ENCODE measurements around the gene GSAP. TPM values are rescaled to one million over a fixed set of nuclear protein-coding genes. Genes with fewer than 3 reads are reported as not detected.

GSAP gene
- total and polyA plus RNA-seq, 10 donors: 35.9 to 96.5 (median 76.9) TPM

DNA sequence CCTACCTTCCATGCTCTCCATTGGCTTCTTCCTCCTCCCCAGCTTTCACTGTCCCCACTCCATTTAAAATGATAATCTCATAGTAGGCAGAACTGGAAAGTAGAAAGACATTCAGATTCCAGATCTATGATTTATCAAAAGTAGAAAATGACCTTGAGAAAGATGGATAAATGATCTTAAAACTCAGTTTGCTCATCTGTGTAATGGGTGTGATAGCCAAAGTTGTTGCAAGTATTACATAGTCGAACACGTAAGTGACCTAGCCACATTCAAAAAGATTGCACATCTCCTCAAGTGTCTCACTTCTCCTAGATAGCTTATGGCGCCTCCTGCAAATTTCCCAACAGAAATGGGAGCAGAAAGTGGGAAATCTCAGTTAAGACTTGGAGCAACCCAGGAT is 126.8 kb downstream of the GSAP start:
- no peak for DNase-seq
- intact Hi-C loops (cut with DNase I; ENCODE audit: low total_unique reads): no loop called here
- H3K4me1 ChIP-seq: peaks cover 0 to 9% (median 0%) of the 10 kb centered on the region in 6 donors
- no peaks in the 10 kb centered on the region for H3K9me3 ChIP-seq
- H3K27ac ChIP-seq: no peak overlapping the region
- WGBS, 5 donors: 95 to 97% (median 96%) methylated on average over 3 of the region's 3 CpGs
- TF ChIP-seq, protein P1, sequence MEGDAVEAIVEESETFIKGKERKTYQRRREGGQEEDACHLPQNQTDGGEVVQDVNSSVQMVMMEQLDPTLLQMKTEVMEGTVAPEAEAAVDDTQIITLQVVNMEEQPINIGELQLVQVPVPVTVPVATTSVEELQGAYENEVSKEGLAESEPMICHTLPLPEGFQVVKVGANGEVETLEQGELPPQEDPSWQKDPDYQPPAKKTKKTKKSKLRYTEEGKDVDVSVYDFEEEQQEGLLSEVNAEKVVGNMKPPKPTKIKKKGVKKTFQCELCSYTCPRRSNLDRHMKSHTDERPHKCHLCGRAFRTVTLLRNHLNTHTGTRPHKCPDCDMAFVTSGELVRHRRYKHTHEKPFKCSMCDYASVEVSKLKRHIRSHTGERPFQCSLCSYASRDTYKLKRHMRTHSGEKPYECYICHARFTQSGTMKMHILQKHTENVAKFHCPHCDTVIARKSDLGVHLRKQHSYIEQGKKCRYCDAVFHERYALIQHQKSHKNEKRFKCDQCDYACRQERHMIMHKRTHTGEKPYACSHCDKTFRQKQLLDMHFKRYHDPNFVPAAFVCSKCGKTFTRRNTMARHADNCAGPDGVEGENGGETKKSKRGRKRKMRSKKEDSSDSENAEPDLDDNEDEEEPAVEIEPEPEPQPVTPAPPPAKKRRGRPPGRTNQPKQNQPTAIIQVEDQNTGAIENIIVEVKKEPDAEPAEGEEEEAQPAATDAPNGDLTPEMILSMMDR (IDR thresholded peaks at IDR 0.05 in 8 of 11, conservative IDR thresholded peaks at IDR 0.05 in 3 of 11): no peak
- TF ChIP-seq POLR2A (IDR thresholded peaks at IDR 0.05): no peak
- no peak for TF ChIP-seq POLR2AphosphoS5 (IDR thresholded peaks at IDR 0.05)
- no peak overlapping the region for H3K4me3 ChIP-seq
- H3K36me3 ChIP-seq: peaks cover 0 to 27% (median 4%) of the 10 kb centered on the region in 6 donors
- no peaks in the 10 kb centered on the region for H3K27me3 ChIP-seq (replicated peaks in 1 of 7)

- Histone ChIP-seq H3K27me3 (replicated peaks in 1 of 7) (no peaks in the 10 kb centered on the region), H3K27ac (no peak overlapping the region), H3K4me3 (no peak overlapping the region), H3K4me1 (peaks cover 0 to 15% (median 0%) of the 10 kb centered on the region in 6 donors), H3K9me3 (no peaks in the 10 kb centered on the region), H3K36me3 (peaks cover 0 to 26% (median 4%) of the 10 kb centered on the region in 6 donors)
- intact Hi-C loops (cut with DNase I; ENCODE audit: low total_unique reads): no loop called here
- TF ChIP-seq POLR2A (IDR thresholded peaks at IDR 0.05): no peak
- no peak for TF ChIP-seq POLR2AphosphoS5 (IDR thresholded peaks at IDR 0.05)
- TF ChIP-seq, protein P1 (IDR thresholded peaks at IDR 0.05 in 8 of 11, conservative IDR thresholded peaks at IDR 0.05 in 3 of 11): no peak
- DNase-seq: no peak
- 49 to 61% (median 56%) methylated on average over 7 of the region's 7 CpGs for WGBS, 5 donors
Observed at GRCh38 chr7:77288676-77289320, 127.4 kb downstream of the GSAP start.

DNA sequence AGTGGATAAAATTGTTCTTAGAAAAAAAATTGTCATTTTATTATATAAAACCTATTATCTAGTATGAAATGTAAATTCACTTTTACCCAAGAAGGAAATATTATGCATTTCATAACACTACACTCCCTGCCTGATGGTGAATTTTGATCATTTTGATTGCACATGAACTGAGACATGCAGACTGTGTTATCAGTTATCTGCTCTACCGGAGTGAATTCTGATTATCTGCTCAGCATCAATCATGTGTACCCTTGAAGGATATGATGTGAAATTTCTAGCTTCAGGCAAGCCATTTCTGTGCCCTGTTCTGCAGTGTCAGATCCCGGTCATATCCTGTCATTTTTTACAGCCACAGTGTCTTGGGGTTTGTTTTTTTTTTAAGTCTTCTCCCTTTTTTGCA is 131.5 kb downstream of the GSAP start:
- no peak overlapping the region for H3K4me3 ChIP-seq
- no peak overlapping the region for H3K27ac ChIP-seq
- peaks cover 0 to 17% (median 4%) of the 10 kb centered on the region in 6 donors for H3K36me3 ChIP-seq
- intact Hi-C loops (cut with DNase I; ENCODE audit: low total_unique reads): no loop called here
- 56 to 78% (median 63%) methylated on average over 2 of the region's 2 CpGs for WGBS, 5 donors
- no peaks in the 10 kb centered on the region for H3K27me3 ChIP-seq (replicated peaks in 1 of 7)
- DNase-seq: no peak
- no peaks in the 10 kb centered on the region for H3K9me3 ChIP-seq
- TF ChIP-seq POLR2AphosphoS5 (IDR thresholded peaks at IDR 0.05) (no peak), POLR2A (IDR thresholded peaks at IDR 0.05) (no peak)
- TF ChIP-seq, protein P1 (IDR thresholded peaks at IDR 0.05 in 8 of 11, conservative IDR thresholded peaks at IDR 0.05 in 3 of 11): no peak
- peaks cover 0 to 24% (median 5%) of the 10 kb centered on the region in 6 donors for H3K4me1 ChIP-seq

DNA sequence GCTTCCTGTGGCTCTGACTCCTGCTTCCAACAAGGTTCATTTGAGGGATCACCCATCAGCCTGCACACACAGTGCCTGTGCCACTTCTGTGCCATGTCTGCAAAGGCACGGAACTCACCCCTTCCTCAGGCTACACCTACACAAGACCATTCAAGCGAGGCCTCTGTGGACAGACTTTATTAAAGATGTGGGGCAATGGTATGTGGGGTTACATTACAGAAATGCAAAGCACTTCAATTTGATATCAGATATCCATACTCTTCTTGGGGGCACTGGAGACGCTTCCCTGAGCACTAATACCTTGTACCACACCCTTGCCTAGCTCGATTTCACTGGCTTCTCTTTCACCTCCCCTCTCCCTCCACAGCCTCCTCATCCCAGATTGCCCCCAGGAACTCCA is 132.1 kb downstream of the GSAP start:
- TF ChIP-seq POLR2A (IDR thresholded peaks at IDR 0.05) (no peak), POLR2AphosphoS5 (IDR thresholded peaks at IDR 0.05) (no peak)
- TF ChIP-seq, protein P1 (IDR thresholded peaks at IDR 0.05 in 8 of 11, conservative IDR thresholded peaks at IDR 0.05 in 3 of 11): no peak
- 81 to 94% (median 90%) methylated on average over 4 of the region's 4 CpGs for WGBS, 5 donors
- H3K4me3 ChIP-seq: no peak overlapping the region
- H3K27ac ChIP-seq: no peak overlapping the region
- intact Hi-C loops (cut with DNase I; ENCODE audit: low total_unique reads): no loop called here
- no peak for DNase-seq
- H3K4me1 ChIP-seq: peaks cover 0 to 24% (median 5%) of the 10 kb centered on the region in 6 donors
- no peaks in the 10 kb centered on the region for H3K9me3 ChIP-seq
- no peaks in the 10 kb centered on the region for H3K27me3 ChIP-seq (replicated peaks in 1 of 7)
- H3K36me3 ChIP-seq: peaks cover 0 to 14% (median 2%) of the 10 kb centered on the region in 6 donors
